Activated effector memory CD4-positive, alpha-beta T cell treated with Interleukin-2 at 50 U/mL for 16 hours (primary cell): ENCODE results near the gene FAM228B.
"Not testable (repeated sequence)": the region's sequence is repeated elsewhere in the genome, so short reads cannot be mapped to it uniquely, and the experiment has no call there.

Experiments used
- DNase-seq: peaks from one replicate; pipeline ENCODE4 v3.0.0-alpha.2; 2020

Gene FAM228B

GRCh38 chr2:24123195-24123921 lies at the start of gene FAM228B, which contains the start of gene PFN4:
Gene FAM228B, plus strand, starts transcription at chr2:24123469. Its CDS starts 893 bp downstream, at chr2:24124362.
Gene PFN4, minus strand, starts transcription at chr2:24123334. Its CDS starts 799 bp downstream, at chr2:24122535.
- peak; percentile 39 for DNase-seq

DNA sequence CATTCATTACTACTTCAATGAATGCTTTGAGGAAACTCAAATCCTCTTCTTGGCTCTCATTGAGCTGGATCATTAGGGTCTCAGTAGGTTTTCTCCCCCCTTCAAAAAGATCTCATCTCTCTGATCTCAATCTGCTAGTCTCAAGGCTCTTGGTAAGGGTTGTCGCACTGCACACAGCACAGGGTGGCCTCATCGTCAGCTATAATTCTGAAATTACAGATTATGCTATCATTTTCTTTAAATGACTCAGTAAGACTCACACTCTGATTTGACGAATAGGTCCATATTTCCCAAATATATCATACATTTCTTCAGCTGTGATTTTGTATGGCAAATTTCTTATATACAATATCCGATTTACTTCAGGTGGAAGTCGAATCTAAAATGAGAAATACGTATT lies 49.5 kb upstream of the FAM228B start:
- DNase-seq: no peak

DNA sequence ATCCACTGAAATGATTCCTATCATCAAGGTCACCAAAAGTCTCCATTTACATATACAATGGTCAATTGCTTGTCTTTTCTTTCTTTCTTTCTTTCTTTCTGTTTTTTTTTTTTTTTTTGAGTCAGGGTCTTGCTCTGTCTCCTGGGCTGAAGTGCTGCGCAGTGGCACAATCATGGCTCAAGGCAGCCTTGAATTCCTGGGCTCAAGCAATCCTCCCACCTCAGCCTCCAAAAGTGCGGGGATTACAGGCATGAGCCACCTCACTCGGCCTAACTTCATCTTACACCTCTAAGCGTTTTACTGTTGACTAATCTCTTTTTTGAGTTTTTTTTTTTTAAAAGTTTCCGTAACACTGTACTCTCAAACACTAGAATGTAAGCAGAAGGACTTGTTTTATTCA lies 48.0 kb upstream of the FAM228B start:
- DNase-seq: no peak

- peak; percentile 99 for DNase-seq
These were observed 47.1 kb upstream of the FAM228B start, which contains the start of gene SF3B6 for GRCh38 chr2:24075915-24076848. Gene SF3B6, minus strand, starts transcription at chr2:24076326. Its CDS starts 97 bp downstream, at chr2:24076229.

DNA sequence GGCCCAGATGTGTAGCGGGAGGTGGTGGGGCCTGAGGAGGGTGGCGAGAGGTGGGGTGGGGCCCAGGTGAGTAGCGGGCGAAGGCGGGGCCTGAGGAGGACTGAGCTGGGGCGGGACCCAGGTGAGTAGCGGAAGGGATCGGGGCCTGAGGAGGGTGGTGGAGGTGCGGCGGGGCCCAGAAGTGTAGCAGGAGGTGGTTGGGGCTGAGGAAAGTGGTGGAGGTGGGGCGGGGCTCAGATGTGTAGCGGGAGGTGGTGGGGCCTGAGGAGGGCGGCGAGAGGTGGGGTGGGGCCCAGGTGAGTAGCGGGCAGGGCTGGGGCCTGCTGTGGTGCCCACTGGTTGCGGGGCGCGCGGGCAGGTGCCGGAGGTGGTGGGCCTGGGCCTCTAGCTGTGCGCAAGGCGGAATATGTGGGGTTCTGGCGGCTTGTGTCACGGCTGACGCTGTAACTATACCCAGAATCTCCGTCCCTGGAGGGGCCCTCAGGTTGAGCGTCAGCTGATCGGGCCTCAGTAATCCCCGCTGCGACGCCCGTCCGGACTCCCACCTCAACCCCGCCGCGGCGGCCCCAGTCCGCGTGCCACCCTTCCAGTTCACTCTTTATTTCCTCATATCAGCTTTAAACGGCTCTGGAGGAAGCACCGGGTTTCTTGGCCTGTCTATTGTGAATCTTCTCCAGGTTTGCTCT lies 46.3 kb upstream of the FAM228B start:
- DNase-seq: no peak

GRCh38 chr2:24077535-24077877 lies 45.8 kb upstream of the FAM228B start:
- no peak for DNase-seq

DNA sequence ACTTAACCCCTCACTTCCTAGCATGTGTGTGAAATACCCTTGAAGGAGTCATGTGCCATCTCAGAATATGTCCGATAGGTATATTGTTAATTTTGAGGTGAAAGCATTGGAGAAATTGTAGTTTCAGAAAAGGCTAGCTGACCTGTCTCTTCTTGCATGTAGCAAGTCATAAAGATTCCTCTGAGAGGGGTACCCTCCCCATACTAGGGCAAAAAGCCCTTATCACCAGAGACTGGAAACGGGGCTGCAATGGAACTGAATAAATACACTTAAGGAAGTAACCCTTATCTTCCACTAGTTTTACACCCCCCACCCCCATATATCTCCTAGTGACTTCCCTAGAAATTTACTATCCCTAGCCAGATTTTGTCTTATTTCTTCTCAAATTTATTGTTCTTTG lies 45.4 kb upstream of the FAM228B start:
- DNase-seq: no peak

DNA sequence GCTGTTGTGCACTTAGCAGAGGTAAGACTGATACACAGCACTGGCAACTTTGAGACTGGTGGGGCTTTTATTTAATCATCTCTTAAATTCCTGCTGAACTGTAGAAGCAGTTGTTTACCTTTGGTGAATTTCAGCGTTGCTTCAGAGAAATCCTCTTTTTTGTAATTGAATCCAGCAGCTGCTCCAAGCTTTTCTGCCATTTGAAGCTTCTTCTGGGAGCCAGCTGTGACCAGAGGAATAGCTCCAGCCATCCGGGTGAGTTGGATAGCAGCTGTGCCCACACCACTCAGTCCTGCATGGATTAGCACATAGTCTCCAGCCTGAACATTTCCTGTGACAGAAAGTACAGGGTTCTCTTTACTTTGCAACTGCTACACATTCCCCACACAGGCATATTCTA lies 42.6 kb upstream of the FAM228B start:
- no peak for DNase-seq

GRCh38 chr2:24082787-24083566 lies 40.3 kb upstream of the FAM228B start:
- no peak for DNase-seq

DNA sequence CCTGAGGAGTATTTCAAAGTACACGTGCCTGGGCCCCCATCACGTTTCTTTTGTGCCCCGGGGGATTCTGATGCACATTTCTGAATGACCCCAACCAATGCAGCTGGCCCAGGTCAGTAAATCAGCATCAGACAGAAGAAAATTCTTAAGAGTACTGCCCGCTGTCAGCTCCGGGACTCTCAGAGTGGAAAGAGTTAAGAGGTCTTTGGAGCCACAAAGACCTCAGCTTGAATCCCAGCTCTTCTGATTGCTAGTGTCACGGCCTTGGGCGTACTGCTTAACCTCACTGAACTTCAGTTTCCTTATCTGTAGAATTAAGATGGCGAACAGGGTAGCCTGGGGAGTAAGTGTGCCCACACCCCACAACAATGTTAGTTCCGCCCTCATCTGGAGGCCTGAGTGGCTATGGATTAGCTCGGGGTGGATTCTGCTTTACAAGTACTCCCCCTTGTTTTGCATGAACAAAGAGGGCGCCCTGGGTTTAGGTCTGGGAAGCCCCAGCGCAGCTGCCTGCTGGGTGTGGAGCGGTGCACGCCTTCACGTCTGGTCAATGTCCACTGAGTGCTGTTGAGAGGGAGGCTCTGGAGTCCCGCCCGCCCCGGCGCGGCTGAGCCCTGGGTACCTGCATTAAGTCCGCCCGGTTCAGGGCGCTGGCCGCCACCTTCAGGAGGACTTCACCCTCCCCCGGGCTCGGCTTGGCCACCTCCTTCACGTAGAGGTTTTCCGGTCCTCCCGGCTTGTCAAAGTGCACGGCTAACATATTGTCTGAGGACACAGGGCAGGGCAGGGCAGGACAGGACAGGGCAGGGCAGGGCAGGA lies 39.5 kb upstream of the FAM228B start:
- DNase-seq: no peak

DNA sequence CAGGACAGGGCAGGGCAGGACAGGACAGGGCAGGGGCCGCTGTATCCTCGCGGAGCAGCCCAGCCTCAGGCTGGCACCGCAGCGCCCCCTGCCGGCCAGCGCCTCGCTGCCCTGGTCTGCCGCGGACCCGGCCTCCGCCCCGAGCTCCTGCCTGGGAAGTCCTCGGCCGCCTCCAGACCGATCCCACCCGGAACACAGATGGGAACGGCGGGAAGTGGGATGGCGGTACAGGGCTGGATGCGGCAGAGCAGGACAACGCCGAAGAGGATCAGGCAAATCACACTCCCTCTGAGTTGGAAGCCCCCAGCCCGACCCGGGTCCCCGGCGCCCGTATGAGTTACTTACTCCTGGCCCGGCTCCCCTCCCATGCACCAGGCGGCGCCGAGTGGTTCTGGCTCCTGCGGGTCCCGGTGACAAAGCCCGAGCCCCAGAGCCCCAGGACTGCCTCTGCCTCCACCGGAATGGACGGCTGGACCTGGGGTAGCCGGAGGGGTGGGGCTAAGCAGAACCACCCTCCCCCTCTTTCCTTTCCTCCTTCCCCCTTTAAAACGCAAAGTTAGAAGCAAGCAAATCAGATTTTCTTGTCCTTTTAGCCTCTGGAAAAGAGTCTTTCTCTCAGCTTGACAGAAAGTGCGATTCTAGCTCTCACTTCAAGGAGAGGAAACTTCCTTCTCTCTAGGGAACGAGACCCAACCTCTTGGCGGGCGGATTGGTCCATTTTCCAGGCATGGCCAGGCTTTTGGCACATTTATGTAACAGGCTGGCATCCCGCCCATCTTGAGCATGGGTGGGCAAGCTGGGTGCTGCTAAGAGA lies 38.7 kb upstream of the FAM228B start, which contains the start of gene TP53I3:
TSS of gene TP53I3 (minus strand) at position 449 of the 814 bp plus-strand sequence. CDS start 508 bp downstream, outside the sequence.
- peak; percentile 71 for DNase-seq

DNA sequence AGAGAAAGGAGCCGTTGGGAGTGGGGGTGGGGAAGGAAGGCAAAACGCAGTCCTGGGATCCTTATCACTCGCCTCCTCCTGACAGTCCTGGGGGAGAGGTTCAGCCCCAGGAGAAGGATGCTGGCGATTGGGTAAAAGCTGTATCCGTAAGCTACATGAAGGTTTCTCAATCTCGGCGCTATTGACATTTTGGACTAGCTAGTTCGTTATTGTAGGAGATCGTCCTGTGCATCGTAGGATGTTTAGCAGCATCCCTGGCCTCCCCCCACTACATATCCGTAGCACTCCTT lies 38.1 kb upstream of the FAM228B start:
- DNase-seq: no peak

DNA sequence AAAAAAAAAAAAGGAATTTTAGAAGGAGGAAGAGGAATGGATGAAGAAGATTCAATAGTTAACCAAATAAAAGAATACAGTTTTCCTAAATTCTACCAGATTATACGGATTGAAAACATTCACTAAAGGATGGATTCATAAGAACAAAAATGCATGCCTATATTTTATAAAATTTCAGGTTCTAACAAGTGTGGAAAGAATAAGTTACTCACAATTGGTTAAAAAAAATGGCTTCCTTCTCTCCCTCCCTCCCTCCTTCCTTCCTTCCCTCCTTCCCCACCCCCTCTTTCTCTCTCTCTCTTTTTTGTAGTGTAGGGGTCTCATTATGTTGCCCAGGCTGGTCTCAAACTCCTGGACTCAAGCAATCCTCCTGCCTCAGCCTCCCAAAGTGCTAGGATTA lies 37.0 kb upstream of the FAM228B start:
- no peak for DNase-seq

DNA sequence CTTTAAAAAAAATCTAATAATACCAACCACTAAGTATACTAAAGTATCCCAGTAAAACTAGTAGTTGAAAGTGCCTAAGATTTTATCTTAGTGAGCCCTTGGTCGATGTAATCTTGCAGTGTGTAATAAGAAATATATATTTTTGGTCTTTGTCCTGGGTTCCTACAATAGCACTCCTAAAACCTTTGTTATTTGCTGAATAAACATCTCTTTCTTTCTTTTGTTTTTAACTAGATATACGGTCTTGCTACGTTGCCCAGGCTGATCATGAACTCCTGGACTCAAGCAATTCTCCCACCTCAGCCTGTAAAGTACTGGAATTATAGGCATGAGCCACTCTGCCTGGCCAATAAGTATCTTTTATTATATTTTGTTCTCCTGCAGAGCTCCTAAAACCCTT lies 36.2 kb upstream of the FAM228B start:
- no peak for DNase-seq

DNA sequence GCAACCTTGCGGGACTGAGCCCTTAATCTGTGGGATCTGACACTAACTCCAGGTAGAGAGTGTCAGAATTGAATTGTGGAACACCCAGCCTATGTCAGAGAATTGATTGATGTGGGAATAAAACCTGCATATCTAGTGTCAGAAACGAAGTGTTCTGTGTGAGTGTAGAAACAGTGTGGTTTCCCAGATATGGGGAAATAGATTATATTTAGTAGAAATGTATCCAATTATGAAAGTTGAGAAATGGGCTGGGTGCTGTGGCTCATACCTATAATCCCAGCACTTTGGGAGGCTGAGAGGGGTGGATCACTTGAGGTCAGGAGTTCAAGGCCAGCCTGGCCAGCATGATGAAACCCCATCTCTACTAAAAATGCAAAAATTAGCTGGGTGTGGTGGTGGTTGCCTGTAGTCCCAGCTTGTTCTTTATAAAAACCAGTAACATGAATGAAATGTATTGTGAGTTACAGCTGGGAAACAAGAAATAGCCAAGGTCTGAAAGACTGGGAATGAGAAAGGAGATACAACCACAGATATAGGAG lies 34.4 kb upstream of the FAM228B start:
- DNase-seq: no peak

- not testable (repeated sequence) for DNase-seq
These were observed 30.0 kb upstream of the FAM228B start for GRCh38 chr2:24093270-24093669.

DNA sequence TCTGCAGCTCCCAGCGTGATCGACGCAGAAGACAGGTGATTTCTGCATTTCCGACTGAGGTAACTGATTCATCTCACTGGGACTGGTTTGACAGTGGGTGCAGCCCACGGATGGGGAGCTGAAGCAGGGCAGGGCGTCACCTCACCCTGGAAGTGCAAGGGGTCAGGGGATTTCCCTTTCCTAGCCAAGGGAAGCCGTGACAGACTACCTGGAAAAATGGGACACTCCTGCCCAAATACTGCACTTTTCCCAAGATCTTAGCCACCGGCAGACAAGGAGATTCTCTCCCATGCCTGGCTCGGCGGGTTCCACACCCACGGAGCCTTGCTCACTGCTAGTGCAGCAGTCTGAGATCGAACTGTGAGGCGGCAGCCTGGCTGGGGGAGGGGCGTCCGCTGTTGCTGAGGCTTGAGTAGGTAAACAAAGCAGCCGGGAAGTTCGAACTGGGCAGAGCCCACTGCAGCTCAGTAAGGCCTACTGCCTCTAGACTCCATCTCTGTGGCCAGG lies 28.0 kb upstream of the FAM228B start:
- DNase-seq: not testable (repeated sequence)

- DNase-seq: not testable (repeated sequence)
These were observed 22.5 kb upstream of the FAM228B start for GRCh38 chr2:24100732-24101131.

DNA sequence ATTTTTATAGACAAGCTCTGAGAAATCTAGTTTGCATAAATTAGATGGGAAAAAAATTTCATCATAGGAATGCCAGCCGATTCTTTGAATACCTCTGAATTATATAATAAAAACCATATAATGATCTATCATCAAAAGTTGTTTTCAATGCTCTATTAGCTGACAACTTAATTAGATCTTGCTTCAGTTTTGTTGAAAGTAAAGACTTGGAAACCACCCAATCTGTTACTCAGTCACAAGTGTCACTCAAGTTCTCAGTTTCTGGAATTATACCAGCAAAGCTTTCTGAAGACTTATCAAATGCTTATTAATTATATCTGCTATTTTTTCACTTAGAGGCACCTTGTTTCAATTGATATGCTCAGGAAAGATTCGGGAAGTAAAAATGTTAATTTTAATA lies 21.3 kb upstream of the FAM228B start:
- no peak for DNase-seq

DNA sequence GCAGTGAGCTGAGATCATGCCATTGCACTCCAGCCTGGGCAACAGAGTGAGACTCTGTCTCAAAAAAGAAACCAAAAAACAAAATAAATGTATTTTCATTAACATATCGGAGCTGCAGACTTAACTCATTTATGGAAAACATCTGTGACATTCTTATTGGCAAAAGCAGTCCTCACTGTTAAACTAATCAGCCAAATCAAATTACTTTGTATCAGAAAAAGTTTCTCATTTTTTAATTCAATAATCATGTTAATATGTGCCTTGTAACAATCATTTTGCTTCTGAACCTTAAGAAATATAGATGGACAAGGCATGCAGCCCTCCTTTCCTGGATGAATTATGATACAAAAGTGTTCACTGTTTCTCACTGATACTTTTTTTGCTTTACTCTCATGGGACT lies 20.6 kb upstream of the FAM228B start:
- DNase-seq: no peak
